ENCODE results near the gene TANK. TPM values are rescaled to one million over a fixed set of nuclear protein-coding genes. Genes with fewer than 3 reads are reported as not detected.
"Not testable (repeated sequence)": the region's sequence is repeated elsewhere in the genome, so short reads cannot be mapped to it uniquely, and the experiment has no call there.

TANK gene
- polyA plus RNA-seq, 3 donors, result 72.7 to 91.7 (median 73.5) TPM

GRCh38 chr2:161178756-161179155 is 18.5 kb downstream of the TANK start:
- H3K4me3 Mint-ChIP-seq, result no peak overlapping the region
- H3K9ac ChIP-seq (ENCODE audit: insufficient read depth, low read length, poor library complexity, severe bottlenecking), result no peak overlapping the region
- peaks cover 38 to 54% of the 10 kb centered on the region in 2 donors for H3K36me3 ChIP-seq (replicated peaks in 1 of 2; ENCODE audit: control insufficient read depth in 1 of 2, insufficient read depth in 2 of 2, low read length in 2 of 2)
- DNase-seq, result no peak
- TF ChIP-seq CTCF (IDR thresholded peaks at IDR 0.05), result no peak
- peaks cover 98% of the 10 kb centered on the region for H3K79me2 ChIP-seq (ENCODE audit: insufficient read depth, low read length)
- no peak overlapping the region for H3K4me3 ChIP-seq (replicated peaks in 1 of 3; ENCODE audit: low read depth in 2 of 3, low read length in 3 of 3)
- peaks cover 25 to 52% of the 10 kb centered on the region in 2 donors for H3K4me1 ChIP-seq (ENCODE audit: control insufficient read depth in 1 of 2, insufficient read depth in 2 of 2, low read length in 2 of 2)
- peak overlapping the region in 2 of 7 donors; percentile 40 to 52 for H3K27ac Mint-ChIP-seq
- H3K27me3 ChIP-seq (ENCODE audit: control insufficient read depth in 2 of 2, insufficient read depth in 2 of 2, low read length in 2 of 2), result no peaks in the 10 kb centered on the region
- H3K4me2 ChIP-seq (replicated peaks; ENCODE audit: extremely low read depth, low read length, poor library complexity, severe bottlenecking), result no peak overlapping the region
- no peaks in the 10 kb centered on the region for H3K9me3 Mint-ChIP-seq
- H3K4me1 Mint-ChIP-seq, result peaks cover 55% of the 10 kb centered on the region
- peaks cover 45 to 66% of the 10 kb centered on the region in 2 donors for H3K36me3 Mint-ChIP-seq
- intact Hi-C loops (cut with micrococcal nuclease), result no loop called here
- no peaks in the 10 kb centered on the region for H3K9me3 ChIP-seq (replicated peaks in 1 of 2; ENCODE audit: control insufficient read depth in 1 of 2, insufficient read depth in 1 of 2, low read length in 2 of 2)
- H3K27ac ChIP-seq (ENCODE audit: low read depth in 1 of 2, low read length in 2 of 2), result peak overlapping the region in 1 of 2 donors; percentile 43
- peaks cover 96% of the 10 kb centered on the region for H4K20me1 ChIP-seq (ENCODE audit: insufficient read depth, low read length)
- WGBS (ENCODE audit: insufficient coverage), result no CpG with 5 or more reads among the region's 4 CpGs
- no peaks in the 10 kb centered on the region for H3K27me3 Mint-ChIP-seq (ENCODE audit: low read depth in 3 of 3)
- H2AFZ ChIP-seq (ENCODE audit: insufficient read depth, low read depth, low read length, poor library complexity, severe bottlenecking), result no peak overlapping the region

GRCh38 chr2:161190050-161190449 is 29.8 kb downstream of the TANK start:
- no peaks in the 10 kb centered on the region for H3K9me3 ChIP-seq (replicated peaks in 1 of 2; ENCODE audit: control insufficient read depth in 1 of 2, insufficient read depth in 1 of 2, low read length in 2 of 2)
- intact Hi-C loops (cut with micrococcal nuclease), result no loop called here
- H3K27me3 Mint-ChIP-seq (ENCODE audit: low read depth in 3 of 3), result no peaks in the 10 kb centered on the region
- H3K4me3 Mint-ChIP-seq, result no peak overlapping the region
- TF ChIP-seq CTCF (IDR thresholded peaks at IDR 0.05), result no peak
- no peaks in the 10 kb centered on the region for H3K27me3 ChIP-seq (ENCODE audit: control insufficient read depth in 2 of 2, insufficient read depth in 2 of 2, low read length in 2 of 2)
- H3K36me3 ChIP-seq (replicated peaks in 1 of 2; ENCODE audit: control insufficient read depth in 1 of 2, insufficient read depth in 2 of 2, low read length in 2 of 2), result peaks cover 52 to 75% of the 10 kb centered on the region in 2 donors
- peaks cover 95% of the 10 kb centered on the region for H4K20me1 ChIP-seq (ENCODE audit: insufficient read depth, low read length)
- H3K4me1 Mint-ChIP-seq, result peaks cover 34% of the 10 kb centered on the region
- no peak overlapping the region for H3K9ac ChIP-seq (ENCODE audit: insufficient read depth, low read length, poor library complexity, severe bottlenecking)
- peaks cover 7 to 13% of the 10 kb centered on the region in 2 donors for H3K4me1 ChIP-seq (ENCODE audit: control insufficient read depth in 1 of 2, insufficient read depth in 2 of 2, low read length in 2 of 2)
- peaks cover 65% of the 10 kb centered on the region in 2 donors for H3K36me3 Mint-ChIP-seq
- H3K4me3 ChIP-seq (replicated peaks in 1 of 3; ENCODE audit: low read depth in 2 of 3, low read length in 3 of 3), result no peak overlapping the region
- H3K27ac Mint-ChIP-seq, result peak overlapping the region in 1 of 7 donors; percentile 51
- H2AFZ ChIP-seq (ENCODE audit: insufficient read depth, low read depth, low read length, poor library complexity, severe bottlenecking), result no peak overlapping the region
- H3K27ac ChIP-seq (ENCODE audit: low read depth in 1 of 2, low read length in 2 of 2), result peak overlapping the region in 1 of 2 donors; percentile 5
- H3K79me2 ChIP-seq (ENCODE audit: insufficient read depth, low read length), result peaks cover 87% of the 10 kb centered on the region
- no peak overlapping the region for H3K4me2 ChIP-seq (replicated peaks; ENCODE audit: extremely low read depth, low read length, poor library complexity, severe bottlenecking)
- no peak for DNase-seq
- H3K9me3 Mint-ChIP-seq, result no peaks in the 10 kb centered on the region

- H2AFZ ChIP-seq (ENCODE audit: insufficient read depth, low read depth, low read length, poor library complexity, severe bottlenecking); H3K4me2 ChIP-seq (replicated peaks; ENCODE audit: extremely low read depth, low read length, poor library complexity, severe bottlenecking); intact Hi-C loops (cut with micrococcal nuclease); H3K4me3 ChIP-seq (replicated peaks in 1 of 3; ENCODE audit: low read depth in 2 of 3, low read length in 3 of 3); H3K27me3 ChIP-seq (ENCODE audit: control insufficient read depth in 2 of 2, insufficient read depth in 2 of 2, low read length in 2 of 2); H3K9me3 Mint-ChIP-seq; H3K4me3 Mint-ChIP-seq; H3K27ac ChIP-seq (ENCODE audit: low read depth in 1 of 2, low read length in 2 of 2); H3K9me3 ChIP-seq (replicated peaks in 1 of 2; ENCODE audit: control insufficient read depth in 1 of 2, insufficient read depth in 1 of 2, low read length in 2 of 2); DNase-seq; H3K9ac ChIP-seq (ENCODE audit: insufficient read depth, low read length, poor library complexity, severe bottlenecking); H3K27me3 Mint-ChIP-seq (ENCODE audit: low read depth in 3 of 3): not testable (repeated sequence)
- Mint-ChIP-seq H3K27ac (peak overlapping the region in 2 of 7 donors; percentile 28 to 64), H3K36me3 (peaks cover 49 to 53% of the 10 kb centered on the region in 2 donors), H3K4me1 (peaks cover 38% of the 10 kb centered on the region)
- peaks cover 21 to 27% of the 10 kb centered on the region in 2 donors for H3K4me1 ChIP-seq (ENCODE audit: control insufficient read depth in 1 of 2, insufficient read depth in 2 of 2, low read length in 2 of 2)
- H3K36me3 ChIP-seq (replicated peaks in 1 of 2; ENCODE audit: control insufficient read depth in 1 of 2, insufficient read depth in 2 of 2, low read length in 2 of 2), result peaks cover 59 to 71% of the 10 kb centered on the region in 2 donors
- peaks cover 99% of the 10 kb centered on the region for H3K79me2 ChIP-seq (ENCODE audit: insufficient read depth, low read length)
- H4K20me1 ChIP-seq (ENCODE audit: insufficient read depth, low read length), result peaks cover 100% of the 10 kb centered on the region
- 97% methylated on average over 4 of the region's 4 CpGs for WGBS (ENCODE audit: insufficient coverage)
Observed at GRCh38 chr2:161195602-161196001, 35.4 kb downstream of the TANK start.

Data from CD14-positive monocyte (primary cell).